Renal cortex interstitium (tissue), 15 donors: ENCODE measurements around the gene BRAT1. TPM values are rescaled to one million over a fixed set of nuclear protein-coding genes. Genes with fewer than 3 reads are reported as not detected.
A peak's percentile ranks its signal among the peaks of the same experiment; 100 is the strongest.
"Not testable (repeated sequence)": the region's sequence is repeated elsewhere in the genome, so short reads cannot be mapped to it uniquely, and the experiment has no call there.

Experiments used
- DNase-seq, 11 donors: peaks; one replicate each; pipeline ENCODE4 v3.0.0-alpha.2; 2013; ENCODE audit warnings: low read depth in 9 of 11, low spot score in 4 of 11; ENCODE audit errors: extremely low read depth in 1 of 11
- long read RNA-seq, 16 experiments: transcript quantifications; one replicate each; lab custom pipeline, GENCODE V29; 2026
- polyA plus RNA-seq, 3 donors: library from polyadenylated mRNA; unstranded; fragments of 120-200 nt; gene quantifications; one replicate each; pipeline ENCODE4 v1.2.1, GENCODE V29; 2013; ENCODE audit not compliant: insufficient read length in 3 of 3

BRAT1 gene
- 10 to 100 TPM; 21.5 to 37.7 (median 36.2) TPM for polyA plus RNA-seq
- long read RNA-seq, donor 1, partial matches to known transcripts: 5 of 7 reads
- long read RNA-seq, donor 1, other reads (novel, unspliced or antisense): 0 of 7 reads
- long read RNA-seq, donor 2, partial matches to known transcripts: 0 of 1 reads
- long read RNA-seq, donor 2, other reads (novel, unspliced or antisense): 0 of 1 reads
- long read RNA-seq, donor 3, transcript BRAT1-201 (14 exons, 2,915 nt): major isoform, 6 of 13 reads
- long read RNA-seq, donor 3, partial matches to known transcripts: 7 of 13 reads
- long read RNA-seq, donor 3, other reads (novel, unspliced or antisense): 0 of 13 reads
- long read RNA-seq, donor 4, transcript BRAT1-201 (14 exons, 2,915 nt): major isoform, 8 of 13 reads
- long read RNA-seq, donor 4, partial matches to known transcripts: 5 of 13 reads
- long read RNA-seq, donor 4, other reads (novel, unspliced or antisense): 0 of 13 reads
- long read RNA-seq, donor 5: 0 reads
- long read RNA-seq, donor 6, partial matches to known transcripts: 0 of 1 reads
- long read RNA-seq, donor 6, other reads (novel, unspliced or antisense): 0 of 1 reads
- long read RNA-seq, donor 7, partial matches to known transcripts: 8 of 12 reads
- long read RNA-seq, donor 7, other reads (novel, unspliced or antisense): 0 of 12 reads
- long read RNA-seq, donor 8: 0 reads
- long read RNA-seq, donor 9, partial matches to known transcripts: 0 of 3 reads
- long read RNA-seq, donor 9, other reads (novel, unspliced or antisense): 0 of 3 reads
- long read RNA-seq, donor 10, partial matches to known transcripts: 22 of 32 reads
- long read RNA-seq, donor 10, other reads (novel, unspliced or antisense): 9 of 32 reads
- long read RNA-seq, donor 11, partial matches to known transcripts: 0 of 2 reads
- long read RNA-seq, donor 11, other reads (novel, unspliced or antisense): 0 of 2 reads
- long read RNA-seq, donor 12, partial matches to known transcripts: 0 of 1 reads
- long read RNA-seq, donor 12, other reads (novel, unspliced or antisense): 0 of 1 reads
- long read RNA-seq, donor 13: 0 reads
- long read RNA-seq, donor 14: 0 reads
- long read RNA-seq, donor 15, partial matches to known transcripts: 0 of 2 reads
- long read RNA-seq, donor 15, other reads (novel, unspliced or antisense): 0 of 2 reads
- long read RNA-seq, donor 16, transcript BRAT1-201 (14 exons, 2,915 nt): major isoform, 5 of 10 reads
- long read RNA-seq, donor 16, partial matches to known transcripts: 5 of 10 reads
- long read RNA-seq, donor 16, other reads (novel, unspliced or antisense): 0 of 10 reads

GRCh38 chr7:2555121-2556052, at the start of gene BRAT1:
Gene BRAT1, minus strand, starts transcription at chr7:2555524. Its CDS starts 1,093 bp downstream, at chr7:2554431.
- peak; percentile 75 to 91 (median 88) for DNase-seq

DNA sequence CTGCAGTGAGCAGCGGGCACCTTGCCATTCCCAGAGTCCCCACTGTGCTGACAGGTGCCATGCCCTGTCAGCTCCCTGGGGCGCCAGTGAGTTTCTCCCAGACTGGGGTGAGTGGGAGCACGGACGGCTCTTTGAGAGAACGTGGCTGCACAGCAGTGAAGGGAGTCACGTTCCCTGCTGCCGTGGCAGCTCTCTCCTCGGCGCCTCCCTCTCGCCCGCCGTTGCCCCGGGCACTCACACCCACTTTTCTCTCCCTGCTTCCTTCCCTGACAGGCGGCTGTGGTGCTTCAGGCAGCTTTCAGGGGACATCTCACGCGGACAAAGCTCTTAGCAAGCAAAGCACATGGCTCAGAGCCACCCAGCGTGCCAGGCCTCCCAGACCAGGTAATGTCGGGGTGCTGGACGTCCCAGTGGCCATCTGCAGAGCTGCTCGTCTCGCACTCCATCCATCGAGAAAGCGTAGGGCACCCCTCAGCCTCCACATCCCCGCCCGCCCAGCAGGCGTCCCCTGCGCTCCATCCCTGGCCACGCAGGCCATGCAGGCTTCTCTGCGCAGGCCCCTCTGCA, 49.4 kb upstream of the BRAT1 start:
- DNase-seq: no peak

- no peak for DNase-seq
Observed at GRCh38 chr7:2603044-2603965, 48.0 kb upstream of the BRAT1 start.

DNA sequence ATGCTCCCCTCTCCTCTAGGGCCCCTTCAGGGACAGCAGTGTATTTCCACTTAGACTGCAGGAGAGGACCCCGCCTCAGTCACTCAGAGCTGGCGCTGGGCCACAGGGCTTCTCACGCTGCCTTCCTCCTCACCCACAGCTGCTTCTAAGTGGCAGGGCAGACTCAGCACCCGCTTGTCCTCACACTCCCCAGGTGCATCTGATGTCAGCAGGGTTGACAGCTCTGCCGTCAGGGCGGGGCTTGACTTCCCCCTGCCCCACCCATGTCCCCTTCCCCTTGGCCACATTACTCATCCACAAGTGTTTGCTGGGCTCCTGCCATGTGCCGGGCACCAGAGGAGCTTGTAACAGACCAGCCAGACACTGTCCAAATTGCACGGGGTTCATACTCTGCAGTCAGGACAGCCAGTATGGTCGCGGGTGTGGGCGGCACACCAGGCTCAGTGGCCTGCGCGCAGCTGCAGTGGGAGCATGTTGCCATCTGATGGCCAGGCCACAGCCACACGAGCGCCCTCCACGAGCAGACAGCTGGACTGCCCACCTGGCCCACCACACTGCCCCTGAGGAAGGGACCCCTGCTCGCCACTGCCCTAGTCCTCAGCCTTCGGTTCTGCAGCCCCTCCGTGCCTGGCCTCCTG, 47.2 kb upstream of the BRAT1 start:
- no peak for DNase-seq

- DNase-seq: no peak
Observed at GRCh38 chr7:2601907-2602306, 46.6 kb upstream of the BRAT1 start.

DNA sequence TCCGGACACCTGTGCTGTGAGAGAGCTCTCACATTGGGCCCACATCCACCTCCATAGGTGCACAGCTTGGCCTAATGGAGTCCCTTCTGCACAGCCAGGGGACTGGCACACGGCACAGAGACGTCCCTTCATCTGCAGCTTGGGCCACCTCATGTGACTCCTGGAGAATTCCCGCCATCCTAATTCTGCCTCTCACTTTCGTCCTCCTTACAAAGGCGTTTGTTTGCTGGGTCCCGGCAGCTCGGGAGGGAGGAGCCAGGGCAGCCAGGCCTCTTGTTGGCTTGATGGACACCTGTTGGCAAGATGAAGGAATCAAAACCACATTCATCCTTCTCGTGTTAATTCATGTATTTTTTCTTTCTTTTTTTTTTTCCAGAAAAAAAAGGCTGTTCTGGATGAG, 45.7 kb upstream of the BRAT1 start:
- no peak for DNase-seq

DNA sequence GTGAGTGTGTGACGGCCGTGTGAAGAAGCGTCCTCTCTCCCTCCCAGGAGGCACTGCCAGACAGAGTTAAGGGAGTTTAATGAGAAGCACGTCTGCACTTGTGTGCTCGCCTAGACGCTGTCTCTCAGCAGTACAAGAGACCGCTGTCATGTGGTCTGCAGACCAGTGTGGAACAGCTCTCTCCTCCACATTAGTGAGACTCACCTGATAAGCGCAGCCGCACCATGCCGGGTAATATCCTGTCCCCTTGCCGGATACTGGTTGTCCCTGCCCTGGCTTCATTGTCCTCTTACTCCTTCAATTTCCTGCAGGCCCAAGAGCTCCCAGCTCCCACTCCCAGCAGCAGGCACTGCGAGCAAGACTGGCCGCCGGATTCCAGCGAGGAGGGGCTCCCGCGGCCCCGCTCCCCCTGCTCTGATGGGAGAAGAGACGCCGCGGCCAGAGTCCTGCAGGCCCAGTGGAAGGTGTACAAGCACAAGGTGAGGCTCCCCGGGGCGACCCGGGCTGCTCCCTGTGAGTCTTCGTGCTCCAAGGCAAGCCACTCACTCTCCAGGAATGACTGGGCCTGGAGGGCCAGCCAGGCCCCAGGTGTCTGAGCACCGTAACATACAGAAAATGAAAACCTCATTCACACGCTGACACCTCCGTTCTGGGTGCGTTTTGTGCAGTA, 43.0 kb upstream of the BRAT1 start:
- DNase-seq: no peak

GRCh38 chr7:2597273-2597640, 41.9 kb upstream of the BRAT1 start:
- no peak for DNase-seq

DNA sequence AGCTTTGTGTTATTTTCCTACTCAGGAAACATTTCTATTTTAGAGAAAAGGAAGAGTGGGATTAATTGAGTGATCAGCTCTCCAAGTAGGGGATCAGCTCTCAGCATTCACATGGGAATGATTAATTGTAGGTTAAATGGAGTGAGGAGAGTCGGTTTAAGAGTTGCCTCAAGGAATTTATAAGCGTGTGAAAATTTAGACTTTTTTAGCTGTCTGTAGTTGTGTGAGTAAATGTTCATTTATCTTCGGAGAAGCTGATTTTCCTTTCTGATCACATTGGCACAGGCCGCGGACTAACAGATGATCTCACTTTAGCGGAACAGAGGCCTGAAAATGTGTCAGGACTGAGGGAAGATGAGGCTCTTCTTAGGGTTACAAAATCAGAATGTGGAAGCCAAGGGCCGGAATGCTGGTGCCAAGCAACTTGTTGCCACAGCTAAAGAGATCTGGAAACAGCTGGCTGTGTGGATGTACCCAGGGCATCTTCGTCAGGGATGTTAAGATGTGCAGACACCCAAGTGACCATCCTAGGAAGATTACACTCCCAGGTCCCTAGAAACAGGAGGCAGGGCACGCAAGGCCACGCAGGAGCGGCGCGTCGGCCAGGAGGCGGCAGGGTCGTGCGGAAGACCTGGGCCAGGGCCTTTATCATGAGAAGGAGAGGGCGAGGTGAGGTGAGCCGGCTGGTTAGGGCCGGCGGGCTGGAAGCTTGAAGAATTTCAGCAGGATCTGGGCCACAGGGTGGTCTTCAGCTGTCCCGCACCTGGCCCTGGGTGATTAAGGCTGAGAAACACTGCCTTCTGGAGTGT, 41.3 kb upstream of the BRAT1 start:
- DNase-seq: no peak

- no peak for DNase-seq
Observed at GRCh38 chr7:2595258-2595860, 40.0 kb upstream of the BRAT1 start.

- no peak for DNase-seq
Observed at GRCh38 chr7:2594599-2594998, 39.3 kb upstream of the BRAT1 start.

DNA sequence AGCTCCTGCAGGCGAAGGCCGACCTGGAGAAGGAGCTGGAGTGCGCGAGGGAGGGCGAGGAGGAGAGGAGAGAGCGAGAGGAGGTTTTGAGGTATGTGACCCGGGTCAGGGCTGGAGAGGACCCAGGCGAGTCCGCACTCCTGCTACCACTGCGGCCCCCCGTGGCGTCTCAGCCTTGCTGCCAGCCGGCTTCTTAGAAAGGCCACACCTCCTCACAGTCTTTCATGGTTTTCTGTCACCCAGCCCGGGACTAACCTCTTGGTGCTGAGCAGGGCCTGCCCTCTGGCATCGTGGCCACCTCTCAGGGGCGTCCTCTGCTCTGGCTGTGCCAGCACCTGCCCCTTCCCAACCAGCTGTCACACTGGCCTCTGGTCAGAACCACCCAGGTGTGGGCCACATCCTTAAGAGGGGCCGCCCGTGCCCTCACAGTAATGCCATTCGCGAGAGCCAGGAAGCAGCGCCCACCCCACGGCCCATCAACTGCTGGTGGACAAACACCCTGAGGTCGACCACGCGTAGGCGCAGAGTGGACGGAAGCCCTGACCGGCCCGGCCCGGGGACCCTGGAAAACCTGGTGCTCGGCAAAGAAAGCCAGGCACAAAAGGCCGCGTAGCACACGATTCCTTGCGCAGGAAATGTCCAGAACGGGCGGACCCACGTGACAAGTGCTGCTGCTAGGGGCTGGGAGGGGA, 37.9 kb upstream of the BRAT1 start:
- DNase-seq: no peak

- DNase-seq: no peak
Observed at GRCh38 chr7:2592375-2592865, 37.1 kb upstream of the BRAT1 start.

GRCh38 chr7:2589941-2590340, 34.6 kb upstream of the BRAT1 start:
- DNase-seq: not testable (repeated sequence)
